HG03175 (cell line): ENCODE data around the gene NKD1.
A peak's percentile ranks its signal among the peaks of the same experiment; 100 is the strongest.
"Not testable (repeated sequence)": the region's sequence is repeated elsewhere in the genome, so short reads cannot be mapped to it uniquely, and the experiment has no call there.

Experiments
- ATAC-seq: cut with Tn5 transposase; IDR thresholded peaks from one replicate; pipeline ENCODE4 v1.9.1; 2021; ENCODE audit warnings: mild to moderate bottlenecking, moderate library complexity; ENCODE audit not compliant: unreplicated experiment

The NKD1 gene

GRCh38 chr16:50536258-50536645, 11.9 kb upstream of the NKD1 start:
- ATAC-seq: not testable (repeated sequence)

DNA sequence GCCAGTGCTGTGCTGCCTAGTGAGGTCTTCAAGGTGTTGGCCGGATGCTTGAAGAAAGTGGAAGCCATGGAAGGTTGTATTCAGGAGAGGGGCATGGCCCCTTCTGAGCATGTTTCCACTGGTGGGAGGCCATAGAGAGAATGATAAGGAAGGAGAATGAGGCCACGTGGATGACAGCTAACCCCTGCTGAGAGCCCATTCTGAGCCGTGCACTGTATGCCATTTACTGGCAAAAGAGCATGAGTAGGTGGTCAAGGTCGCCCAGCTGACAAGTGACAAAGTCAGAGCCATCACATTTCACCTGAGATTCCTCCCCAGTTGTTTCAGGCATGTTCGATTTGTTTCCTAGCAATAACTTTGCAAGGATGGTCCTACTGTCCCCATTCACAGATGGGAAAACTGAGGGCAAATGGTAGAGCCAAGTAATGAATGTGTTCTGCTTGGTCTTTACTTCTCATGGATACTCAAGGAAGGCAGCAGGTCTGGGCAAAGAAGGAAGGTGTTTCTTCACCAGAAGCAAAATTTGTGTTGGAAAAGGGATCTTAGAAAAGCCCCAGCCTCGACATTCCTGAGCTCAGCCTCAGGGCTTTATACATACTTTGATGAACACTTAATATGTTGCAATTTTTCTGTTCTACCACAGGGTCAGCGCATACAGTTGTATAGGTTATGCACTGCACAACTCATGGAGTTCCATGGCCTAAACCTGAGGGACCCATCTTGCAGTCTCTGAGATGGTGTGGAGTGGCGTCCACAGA, 10.5 kb upstream of the NKD1 start:
- no peak for ATAC-seq

- no peak for ATAC-seq
These were observed 9.7 kb upstream of the NKD1 start for GRCh38 chr16:50538411-50539052.

GRCh38 chr16:50539053-50539695, 9.0 kb upstream of the NKD1 start:
- ATAC-seq: no peak

DNA sequence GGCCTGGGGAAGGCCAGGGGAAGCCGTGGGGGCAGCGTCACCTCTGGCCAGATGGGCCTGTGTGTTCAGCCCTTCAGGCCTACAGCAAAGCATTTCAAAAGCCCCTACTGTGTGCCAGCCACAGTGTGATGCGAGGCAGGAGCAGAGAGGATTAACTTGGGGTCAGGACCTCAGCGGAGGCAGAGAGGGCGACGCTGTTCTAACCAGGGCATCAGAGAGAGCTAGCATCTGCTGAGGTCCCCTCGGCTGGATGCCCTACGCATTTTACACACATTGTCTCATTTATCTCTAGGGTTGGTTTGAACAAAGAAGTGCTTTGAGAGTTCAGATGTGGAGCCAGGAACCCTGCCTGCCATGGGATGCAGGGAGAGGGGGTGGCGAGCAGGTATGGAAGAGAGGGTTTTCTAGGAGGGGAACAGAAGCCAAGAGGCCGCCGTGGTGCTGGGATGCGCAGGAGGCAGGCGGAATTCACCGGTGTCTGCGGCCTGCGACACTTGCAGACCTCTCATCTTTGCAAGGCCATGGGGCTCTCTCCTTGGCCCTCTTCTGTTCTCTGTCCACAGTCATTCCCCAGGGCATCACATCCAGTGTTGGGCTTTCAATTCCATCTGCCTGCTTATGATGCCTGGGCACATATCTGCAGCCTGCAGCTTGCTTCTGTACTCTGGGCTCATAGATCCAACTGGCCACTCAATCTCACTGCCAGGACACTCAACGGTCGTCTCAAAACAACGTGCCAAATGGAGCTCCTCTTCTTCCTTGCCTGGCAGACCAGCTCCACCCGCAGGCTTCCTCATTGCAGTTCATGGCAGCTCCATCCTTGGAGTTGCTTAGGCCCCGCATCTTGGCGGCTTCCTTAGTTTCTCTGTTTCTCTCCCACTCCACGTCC, 8.1 kb upstream of the NKD1 start:
- no peak for ATAC-seq

- ATAC-seq: no peak
These were observed 7.5 kb upstream of the NKD1 start for GRCh38 chr16:50540711-50541007.

GRCh38 chr16:50542703-50543102, 5.5 kb upstream of the NKD1 start:
- no peak for ATAC-seq

GRCh38 chr16:50546125-50546524, 2.1 kb upstream of the NKD1 start:
- no peak for ATAC-seq

DNA sequence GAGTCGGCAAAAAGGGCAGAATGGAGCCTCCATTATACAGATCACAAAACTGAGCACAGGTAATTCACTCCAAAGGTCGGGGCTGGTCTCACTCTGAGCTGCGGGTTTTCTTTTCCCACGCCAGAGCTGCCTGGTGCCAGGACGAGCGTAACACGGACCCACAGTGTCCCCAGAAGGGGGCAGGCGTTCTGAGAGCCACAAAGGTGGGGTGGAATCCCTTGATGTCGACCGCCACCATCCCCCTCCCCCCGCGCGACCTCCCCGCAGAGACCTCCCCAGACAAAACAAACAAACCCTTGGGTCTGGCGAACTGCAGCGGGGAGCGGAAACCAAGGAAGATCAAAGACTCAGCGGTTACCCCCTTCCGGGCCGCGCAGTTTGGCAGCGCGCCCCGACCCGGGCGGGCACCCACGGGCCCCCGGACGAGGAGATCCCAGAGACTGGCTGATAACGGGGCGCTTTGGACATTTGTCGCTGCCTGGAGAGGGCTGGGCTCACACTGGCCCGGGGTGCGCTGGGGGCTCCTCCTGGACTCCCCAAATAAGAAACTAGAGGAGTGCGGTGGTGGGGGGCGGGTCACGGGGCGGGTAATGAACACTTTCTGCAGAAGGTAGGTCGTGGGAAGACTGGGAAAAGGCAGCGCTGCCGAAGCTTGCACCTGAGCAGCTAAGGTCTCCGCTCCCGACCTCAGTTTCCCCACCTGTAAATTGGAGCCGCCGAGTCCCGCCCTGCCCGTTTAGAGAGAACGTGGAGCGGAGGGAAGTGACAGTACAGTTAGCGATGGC, 664 bp upstream of the NKD1 start:
- peak; percentile 31 for ATAC-seq

- no peak for ATAC-seq
These were observed 839 bp downstream of the NKD1 start for GRCh38 chr16:50548909-50549560.

DNA sequence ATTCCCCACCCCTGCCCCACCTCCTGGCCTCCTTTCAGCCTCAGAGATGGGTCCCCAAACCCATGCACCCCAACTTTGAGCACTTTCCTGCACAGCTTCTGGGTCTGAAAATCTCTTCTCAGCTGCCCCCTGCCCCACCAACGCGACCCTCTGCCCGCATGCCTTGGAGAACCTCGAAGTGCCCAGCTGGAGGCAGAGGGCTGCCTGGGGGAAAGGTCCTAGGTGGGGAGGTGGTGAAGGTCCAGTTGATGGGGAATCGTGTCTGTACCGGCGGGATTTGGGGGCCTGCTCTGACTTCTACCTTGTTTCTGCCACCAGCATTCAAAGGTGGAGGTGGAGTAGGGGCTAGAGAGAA, 1.3 kb downstream of the NKD1 start:
- ATAC-seq: no peak

DNA sequence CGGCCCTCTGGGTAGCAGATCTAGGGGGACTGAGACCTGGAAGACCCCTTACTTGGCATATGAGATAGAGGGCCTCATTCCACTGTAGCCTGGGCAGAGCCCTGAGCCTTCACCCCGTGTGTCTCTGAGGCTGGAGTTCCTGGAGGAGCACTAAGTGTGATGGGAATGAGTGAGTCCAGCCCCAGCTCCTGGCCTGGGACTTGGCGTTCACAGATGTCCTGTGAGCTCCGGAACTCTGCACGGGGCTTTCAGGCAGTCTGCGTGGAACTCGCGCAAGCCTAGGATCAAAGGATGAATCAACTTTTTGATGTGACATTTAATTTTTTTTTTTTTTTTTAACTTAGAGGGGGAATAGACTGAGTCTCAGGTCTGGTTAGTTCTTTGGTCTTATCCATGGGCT, 1.8 kb downstream of the NKD1 start:
- no peak for ATAC-seq

GRCh38 chr16:50550866-50551641, 2.9 kb downstream of the NKD1 start:
- no peak for ATAC-seq

- no peak for ATAC-seq
These were observed 4.4 kb downstream of the NKD1 start for GRCh38 chr16:50552476-50553101.

- ATAC-seq: no peak
These were observed 5.0 kb downstream of the NKD1 start for GRCh38 chr16:50553182-50553710.

DNA sequence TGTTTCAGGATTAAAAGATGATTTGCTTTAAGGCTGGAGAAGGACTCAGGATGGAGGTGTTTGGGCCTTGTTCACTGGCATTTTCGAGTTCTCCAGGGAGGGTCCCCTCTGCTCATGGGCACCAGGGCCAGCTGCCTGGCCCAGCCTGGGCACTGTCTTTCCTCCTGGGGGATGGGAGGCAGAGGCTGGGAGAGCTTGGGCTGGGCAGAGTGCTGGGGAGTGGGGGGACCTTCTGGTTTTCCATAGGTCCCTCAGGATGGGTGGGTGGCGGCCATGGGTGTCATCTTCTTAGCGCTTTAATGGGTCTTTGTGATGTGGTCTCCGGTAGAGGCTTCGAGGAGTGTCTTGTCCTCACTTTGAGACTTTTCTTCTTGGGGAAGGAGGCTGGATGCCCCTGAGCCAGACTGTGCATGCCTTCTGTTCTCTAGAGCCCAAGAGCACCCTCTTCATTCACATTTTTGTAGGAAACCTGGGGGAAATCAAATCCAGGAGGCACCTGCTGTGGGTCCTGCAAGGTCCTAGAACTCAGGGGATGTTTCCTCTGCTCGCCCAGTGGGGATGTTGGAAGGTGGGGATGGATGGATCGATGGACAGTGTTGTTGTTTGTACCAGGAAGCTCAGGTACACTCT, 5.7 kb downstream of the NKD1 start:
- no peak for ATAC-seq

DNA sequence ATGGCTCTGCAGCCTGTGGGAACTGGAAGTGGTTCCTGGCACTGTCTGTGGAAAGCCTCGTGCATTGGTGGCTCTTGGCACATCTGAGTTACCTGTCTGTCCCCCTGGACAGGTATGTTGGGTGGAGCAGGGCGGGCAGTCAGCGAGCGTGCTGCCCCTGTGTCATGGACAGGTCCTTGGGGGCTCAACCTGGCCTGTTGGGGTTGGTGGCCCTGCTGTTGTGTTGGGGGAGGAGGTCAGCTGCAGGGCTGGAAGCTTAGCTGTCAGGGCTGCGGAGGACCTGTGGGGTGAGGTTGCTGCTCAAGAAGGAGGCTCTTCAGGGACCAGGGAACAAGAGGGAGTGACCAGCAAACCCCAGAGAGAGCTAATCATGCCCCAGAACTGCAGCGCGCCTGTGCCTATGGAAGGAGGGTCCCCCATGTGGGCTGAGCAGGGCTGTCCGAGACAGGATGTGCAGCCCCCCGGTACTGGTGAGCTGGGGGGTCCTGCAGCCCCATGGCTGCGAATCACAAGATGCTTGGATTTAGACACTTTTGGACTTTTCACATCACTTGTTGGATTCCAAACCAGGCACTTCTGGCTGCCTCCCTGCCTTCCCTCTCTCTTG, 7.2 kb downstream of the NKD1 start:
- no peak for ATAC-seq
